HEK293T (cell line): ENCODE results near the gene SIRPB1.

Experiments
- ARNT ChIP-seq: fragments of 450-650 bp; IDR thresholded peaks from 2 replicates; pipeline ENCODE4 v1.6.1; 2017; ENCODE audit warnings: mild to moderate bottlenecking
- BHLHE40 ChIP-seq: fragments of 450-650 bp; IDR thresholded peaks from 2 replicates; pipeline ENCODE4 v1.6.1; 2016; ENCODE audit warnings: mild to moderate bottlenecking, moderate library complexity, borderline replicate concordance
- ELF4 ChIP-seq: fragments of 450-650 bp; IDR thresholded peaks from 2 replicates; pipeline ENCODE4 v1.6.1; 2017; ENCODE audit warnings: antibody characterized with exemption
- FOXA1 ChIP-seq: fragments of 450-650 bp; IDR thresholded peaks from 2 replicates; pipeline ENCODE4 v1.6.1; 2016; ENCODE audit warnings: mild to moderate bottlenecking
- FOXK2 ChIP-seq: fragments of 450-650 bp; IDR thresholded peaks from 2 replicates; pipeline ENCODE4 v1.6.1; 2016; ENCODE audit warnings: mild to moderate bottlenecking
- FOXM1 ChIP-seq: fragments of 450-650 bp; IDR thresholded peaks from 2 replicates; pipeline ENCODE4 v1.6.1; 2017; ENCODE audit warnings: mild to moderate bottlenecking, borderline replicate concordance
- HDGF ChIP-seq: fragments of 450-650 bp; IDR thresholded peaks from 2 replicates; pipeline ENCODE4 v1.6.1; 2017; ENCODE audit warnings: antibody characterized with exemption, borderline replicate concordance
- L3MBTL2 ChIP-seq: fragments of 450-650 bp; conservative IDR thresholded peaks from 2 replicates; pipeline ENCODE4 v1.6.1; 2016; ENCODE audit warnings: mild to moderate bottlenecking
- LEF1 ChIP-seq: fragments of 450-650 bp; IDR thresholded peaks from 2 replicates; pipeline ENCODE4 v1.6.1; 2017; ENCODE audit warnings: mild to moderate bottlenecking, borderline replicate concordance
- NFRKB ChIP-seq: fragments of 450-650 bp; IDR thresholded peaks from 2 replicates; pipeline ENCODE4 v1.6.1; 2016; ENCODE audit warnings: mild to moderate bottlenecking, moderate library complexity
- PKNOX1 ChIP-seq: fragments of 450-650 bp; IDR thresholded peaks from 2 replicates; pipeline ENCODE4 v1.6.1; 2016
- SP1 ChIP-seq: fragments of 450-650 bp; IDR thresholded peaks from 2 replicates; pipeline ENCODE4 v1.6.1; 2017
- SUZ12 ChIP-seq: fragments of 450-650 bp; IDR thresholded peaks from 2 replicates; pipeline ENCODE4 v1.6.1; 2016; ENCODE audit warnings: mild to moderate bottlenecking
- TARDBP ChIP-seq: fragments of 450-650 bp; IDR thresholded peaks from 2 replicates; pipeline ENCODE4 v1.6.1; 2016

GRCh38 chr20:1579488-1579887 is 40.3 kb downstream of the SIRPB1 start:
- TF ChIP-seq L3MBTL2: no peak
- no peak for TF ChIP-seq HDGF
- no peak for TF ChIP-seq FOXM1
- TF ChIP-seq LEF1: no peak
- no peak for TF ChIP-seq BHLHE40
- no peak for TF ChIP-seq SUZ12
- no peak for TF ChIP-seq SP1
- no peak for TF ChIP-seq FOXA1
- no peak for TF ChIP-seq TARDBP
- TF ChIP-seq ARNT: no peak
- no peak for TF ChIP-seq ELF4
- no peak for TF ChIP-seq FOXK2
- TF ChIP-seq NFRKB: no peak
- no peak for TF ChIP-seq PKNOX1
